Stimulated activated naive CD8-positive, alpha-beta T cell treated with anti-CD3 and anti-CD28 coated beads, Interleukin-15, amount 100 ng/mL, for 72 hours (primary cell): Measurements from ENCODE around the gene SLC2A13.
A peak's percentile ranks its signal among the peaks of the same experiment; 100 is the strongest.
"Not testable (repeated sequence)": the region's sequence is repeated elsewhere in the genome, so short reads cannot be mapped to it uniquely, and the experiment has no call there.

Source experiments
- ATAC-seq: fragments of 150-1000 bp; cut with Tn5 transposase; 2 replicates; pipeline ENCODE4 v1.10.0; 2021; ENCODE audit warnings: mild to moderate bottlenecking, moderate library complexity
- DNase-seq, 2 donors: peaks; one replicate each; pipeline ENCODE4 v3.0.0; 2021 to 2022
- H3K27ac Mint-ChIP-seq, 2 donors: one replicate each; pipeline ENCODE4 v1.8.0; 2022; ENCODE audit warnings: mild to moderate bottlenecking in 2 of 2, mixed read lengths in 2 of 2, moderate library complexity in 2 of 2
- H3K27me3 Mint-ChIP-seq: one replicate; pipeline ENCODE4 v1.8.0; 2022; ENCODE audit warnings: mixed read lengths
- H3K4me1 Mint-ChIP-seq: one replicate; pipeline ENCODE4 v1.8.0; 2022; ENCODE audit warnings: mild to moderate bottlenecking, mixed read lengths
- H3K4me3 Mint-ChIP-seq, 2 donors: one replicate each; pipeline ENCODE4 v1.8.0; 2022; ENCODE audit warnings: mild to moderate bottlenecking in 2 of 2, mixed read lengths in 2 of 2, moderate library complexity in 1 of 2
- H3K9me3 Mint-ChIP-seq, 2 donors: one replicate each; pipeline ENCODE4 v1.8.0; 2022; ENCODE audit warnings: mixed read lengths in 2 of 2

Gene SLC2A13

DNA sequence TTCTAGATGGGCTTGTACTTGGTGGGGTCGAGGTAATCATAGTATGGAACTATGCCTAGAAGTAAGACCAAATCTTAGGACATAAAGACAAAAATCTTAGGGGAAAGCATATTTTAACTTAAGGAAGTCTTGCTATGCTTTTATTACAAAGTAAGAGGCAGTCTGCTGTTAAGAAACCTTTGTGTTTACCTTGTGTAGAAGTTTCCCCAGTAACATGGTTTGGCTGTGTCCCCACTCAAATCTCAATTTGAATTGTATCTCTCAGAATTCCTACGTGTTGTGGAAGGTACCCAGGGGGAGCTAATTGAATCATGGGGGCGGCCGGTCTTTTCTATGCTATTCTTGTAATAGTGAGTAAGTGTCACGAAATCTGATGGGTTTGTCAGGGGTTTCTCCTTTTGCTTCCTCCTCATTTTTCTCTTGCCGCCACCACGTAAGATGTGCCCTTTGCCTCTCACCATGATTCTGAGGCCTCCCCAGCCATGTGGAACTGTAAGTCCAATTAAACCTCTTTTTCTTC is 323.8 kb downstream of the SLC2A13 start:
- Mint-ChIP-seq H3K27ac (no peak overlapping the region), H3K27me3 (no peaks in the 10 kb centered on the region), H3K4me3 (no peak overlapping the region), H3K9me3 (no peaks in the 10 kb centered on the region), H3K4me1 (no peaks in the 10 kb centered on the region)
- DNase-seq (no peak), ATAC-seq (no peak)

DNA sequence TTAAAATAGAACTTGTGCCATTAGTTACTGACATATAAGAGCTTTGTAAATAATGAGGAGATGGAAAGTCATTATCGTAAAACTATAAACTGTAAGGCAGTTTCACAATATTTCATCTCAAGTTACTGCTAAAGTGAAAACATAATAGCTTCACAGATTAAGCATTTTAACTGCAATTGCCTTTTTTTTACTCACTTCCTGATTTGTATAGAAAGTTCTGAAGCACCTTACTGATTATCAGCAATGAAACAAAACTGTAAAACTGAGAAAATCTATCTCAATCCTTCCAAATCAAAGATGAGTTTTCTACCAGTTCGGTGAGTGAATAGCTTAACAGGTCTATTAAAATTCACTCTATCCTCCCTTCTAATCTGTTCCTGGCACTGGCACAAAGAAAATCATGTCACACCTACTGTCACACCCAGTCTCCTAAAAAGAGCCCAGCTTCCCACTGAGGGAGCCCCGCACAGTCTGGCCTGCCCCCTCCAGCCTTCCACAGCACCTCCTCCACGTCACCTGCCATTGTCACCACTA is 324.9 kb downstream of the SLC2A13 start:
- Mint-ChIP-seq H3K4me3 (no peak overlapping the region), H3K27ac (no peak overlapping the region), H3K9me3 (no peaks in the 10 kb centered on the region), H3K27me3 (no peaks in the 10 kb centered on the region), H3K4me1 (no peaks in the 10 kb centered on the region)
- DNase-seq: no peak
- no peak for ATAC-seq

DNA sequence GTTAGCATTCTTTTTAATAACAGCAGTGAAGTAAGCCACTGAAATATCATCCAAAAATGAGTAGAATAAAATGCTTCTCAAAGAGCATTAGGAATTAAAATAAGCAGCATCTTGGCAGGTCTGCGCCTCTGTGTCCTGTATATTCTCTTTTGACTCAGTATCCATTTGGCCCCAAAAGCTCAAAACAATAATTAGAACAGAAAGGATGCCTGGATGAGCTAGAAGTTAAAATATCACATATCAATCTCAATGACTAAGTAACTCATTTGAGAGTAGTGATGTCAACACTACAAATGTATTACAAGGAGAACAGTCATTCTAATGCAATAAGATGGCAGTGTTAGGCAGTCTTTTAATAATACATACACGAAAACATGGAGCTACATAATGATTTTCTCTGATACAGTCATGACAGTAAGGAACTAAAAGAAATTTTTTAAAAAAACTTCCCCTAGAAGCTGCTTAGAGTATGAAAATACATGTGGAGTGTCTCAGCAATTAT is 325.4 kb downstream of the SLC2A13 start:
- Mint-ChIP-seq H3K27ac (no peak overlapping the region), H3K9me3 (no peaks in the 10 kb centered on the region), H3K4me3 (no peak overlapping the region), H3K4me1 (no peaks in the 10 kb centered on the region), H3K27me3 (no peaks in the 10 kb centered on the region)
- ATAC-seq (no peak), DNase-seq (no peak)

DNA sequence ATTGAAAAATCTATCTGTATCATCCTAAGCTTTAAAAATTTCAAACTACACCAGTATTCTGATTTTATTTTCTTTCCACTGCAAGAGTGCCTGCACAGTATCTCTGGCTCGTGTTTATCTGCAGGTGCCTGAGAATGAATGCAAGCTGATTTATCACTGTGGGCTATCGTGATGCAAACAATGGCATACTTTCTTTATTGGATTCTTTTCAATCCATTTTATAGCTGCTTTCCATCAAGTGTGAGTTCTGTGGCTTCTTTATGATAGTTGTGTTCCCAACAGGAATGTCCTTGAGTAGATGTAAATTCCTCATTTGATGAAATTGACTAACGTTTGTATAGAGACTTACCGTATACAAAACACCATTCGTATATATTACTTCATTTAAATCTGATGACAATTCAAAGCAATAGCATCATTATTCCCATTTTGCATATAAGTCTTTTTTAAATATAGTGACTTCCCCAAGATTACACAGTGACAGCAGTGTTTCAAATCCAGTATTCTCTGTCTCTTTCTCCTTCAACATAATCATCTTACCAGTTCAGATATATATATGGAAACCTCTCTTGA is 326.0 kb downstream of the SLC2A13 start:
- Mint-ChIP-seq H3K27me3 (no peaks in the 10 kb centered on the region), H3K4me1 (no peaks in the 10 kb centered on the region), H3K9me3 (no peaks in the 10 kb centered on the region), H3K27ac (no peak overlapping the region), H3K4me3 (no peak overlapping the region)
- DNase-seq (no peak), ATAC-seq (no peak)

DNA sequence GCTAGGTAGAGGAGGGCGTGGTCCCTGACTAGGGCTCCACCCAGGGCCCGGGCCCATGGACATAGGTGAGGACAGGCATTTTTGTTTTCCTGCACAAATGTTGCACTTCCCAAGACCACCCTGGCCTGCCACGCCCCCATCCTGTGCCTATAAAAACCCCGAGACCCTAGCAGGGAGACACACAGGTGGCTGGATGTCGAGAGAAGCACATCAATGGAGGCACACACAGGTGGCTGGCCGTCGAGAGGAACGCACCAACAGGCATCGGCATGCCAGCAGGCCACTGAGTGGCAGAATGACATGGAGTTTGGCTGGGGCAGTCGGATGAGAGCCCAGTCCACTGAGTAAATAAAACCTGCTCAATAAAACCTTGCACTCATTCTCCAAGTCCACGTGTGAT is 328.4 kb downstream of the SLC2A13 start:
- H3K4me3 Mint-ChIP-seq: no peak overlapping the region
- DNase-seq: no peak
- H3K4me1 Mint-ChIP-seq: no peaks in the 10 kb centered on the region
- no peaks in the 10 kb centered on the region for H3K27me3 Mint-ChIP-seq
- no peak overlapping the region for H3K27ac Mint-ChIP-seq
- no peaks in the 10 kb centered on the region for H3K9me3 Mint-ChIP-seq
- no peak for ATAC-seq

DNA sequence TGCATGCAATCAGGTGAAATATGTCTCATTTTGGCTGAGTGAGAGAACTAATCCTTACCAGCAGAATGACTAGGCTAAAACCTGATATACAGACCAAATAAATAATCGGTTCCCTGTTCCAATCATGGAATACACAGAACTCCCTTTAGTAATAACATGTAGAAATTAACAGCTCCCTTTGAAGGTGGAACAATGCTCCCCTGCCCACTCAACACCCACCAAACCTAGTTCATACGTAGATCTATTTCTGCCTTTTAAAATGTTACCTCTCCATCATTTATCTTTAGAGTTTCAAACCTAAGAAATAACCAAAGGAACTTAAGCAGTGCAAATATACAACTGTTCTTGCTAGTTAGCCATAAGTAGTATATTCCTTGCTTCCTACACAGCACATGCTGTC is 332.6 kb downstream of the SLC2A13 start:
- DNase-seq (no peak), ATAC-seq (no peak)
- Mint-ChIP-seq H3K27ac (no peak overlapping the region), H3K9me3 (no peaks in the 10 kb centered on the region), H3K4me3 (no peak overlapping the region), H3K27me3 (no peaks in the 10 kb centered on the region), H3K4me1 (no peaks in the 10 kb centered on the region)

DNA sequence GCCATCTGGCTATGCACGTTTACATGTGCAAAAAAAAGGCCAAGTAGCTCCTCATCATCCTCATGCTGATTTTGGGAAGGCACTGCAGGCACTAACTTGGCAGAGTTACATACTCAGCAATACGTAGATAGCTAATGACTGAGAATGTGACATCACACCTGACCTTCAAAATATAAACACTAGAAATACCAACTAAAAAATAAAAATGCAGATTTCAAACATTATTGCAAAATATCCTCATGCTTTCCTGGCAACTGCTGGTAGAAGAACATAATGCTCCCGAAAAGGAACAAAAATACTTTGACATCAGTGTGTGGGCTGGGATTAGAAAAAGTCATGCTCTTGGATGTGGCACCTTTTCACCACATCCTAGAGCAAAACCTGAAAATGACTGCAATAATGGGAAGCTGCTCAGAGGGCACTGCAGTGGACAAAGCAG is 333.0 kb downstream of the SLC2A13 start:
- H3K27me3 Mint-ChIP-seq: no peaks in the 10 kb centered on the region
- DNase-seq: no peak
- no peak for ATAC-seq
- H3K27ac Mint-ChIP-seq: no peak overlapping the region
- no peaks in the 10 kb centered on the region for H3K4me1 Mint-ChIP-seq
- no peaks in the 10 kb centered on the region for H3K9me3 Mint-ChIP-seq
- H3K4me3 Mint-ChIP-seq: no peak overlapping the region

DNA sequence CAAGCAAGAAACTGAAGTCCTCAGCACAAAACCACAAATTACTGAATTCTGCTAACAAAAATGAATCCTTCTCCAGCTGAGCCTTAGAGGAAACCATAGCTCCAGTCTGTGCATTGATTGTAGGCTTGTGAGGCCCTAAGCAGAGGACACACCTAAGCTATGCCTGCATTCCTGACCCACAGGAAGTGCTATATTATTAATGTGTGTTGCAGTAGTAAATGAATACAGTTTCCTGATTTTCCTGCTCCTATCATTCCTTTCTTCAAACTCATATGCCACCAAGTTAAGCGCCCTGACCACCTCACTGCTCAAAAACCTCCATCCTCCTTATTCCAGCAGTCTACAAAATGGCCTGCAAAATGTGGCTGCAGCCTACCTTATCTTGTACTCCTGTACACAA is 334.4 kb downstream of the SLC2A13 start:
- no peak for DNase-seq
- no peaks in the 10 kb centered on the region for H3K27me3 Mint-ChIP-seq
- H3K4me3 Mint-ChIP-seq: no peak overlapping the region
- H3K27ac Mint-ChIP-seq: no peak overlapping the region
- H3K4me1 Mint-ChIP-seq: no peaks in the 10 kb centered on the region
- ATAC-seq: no peak
- no peaks in the 10 kb centered on the region for H3K9me3 Mint-ChIP-seq

DNA sequence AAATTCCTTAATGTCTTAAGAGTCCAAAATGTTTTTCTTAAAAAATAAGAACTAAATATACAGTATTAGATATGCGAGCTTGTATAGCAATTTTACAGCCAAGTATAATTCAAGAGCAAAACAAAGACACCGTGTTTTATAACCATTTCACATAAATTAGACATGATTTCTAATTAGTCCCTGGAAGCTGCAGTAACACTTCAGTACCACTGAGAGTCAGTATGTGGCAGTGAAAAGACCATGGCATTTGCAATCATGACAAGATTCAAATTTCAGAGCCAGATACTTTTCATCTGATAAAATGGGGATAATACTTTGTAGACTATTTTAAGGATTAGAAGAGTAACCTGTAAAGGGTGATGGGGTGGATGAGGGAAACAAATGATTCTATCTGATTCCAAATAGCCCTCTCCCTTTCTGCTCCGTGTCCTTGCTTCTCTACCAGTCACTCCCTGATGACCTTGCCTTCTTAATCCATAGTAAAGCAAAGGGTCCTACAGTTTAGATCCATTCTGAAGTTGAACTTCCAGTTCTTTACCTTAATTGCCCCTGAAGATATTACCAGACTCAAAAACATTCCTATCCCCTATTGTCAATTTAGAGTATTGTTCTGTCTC is 340.8 kb downstream of the SLC2A13 start:
- peak; percentile 59 for ATAC-seq
- no peaks in the 10 kb centered on the region for H3K27me3 Mint-ChIP-seq
- H3K4me1 Mint-ChIP-seq: no peaks in the 10 kb centered on the region
- H3K9me3 Mint-ChIP-seq: no peaks in the 10 kb centered on the region
- no peak overlapping the region for H3K4me3 Mint-ChIP-seq
- DNase-seq: no peak
- H3K27ac Mint-ChIP-seq: no peak overlapping the region

DNA sequence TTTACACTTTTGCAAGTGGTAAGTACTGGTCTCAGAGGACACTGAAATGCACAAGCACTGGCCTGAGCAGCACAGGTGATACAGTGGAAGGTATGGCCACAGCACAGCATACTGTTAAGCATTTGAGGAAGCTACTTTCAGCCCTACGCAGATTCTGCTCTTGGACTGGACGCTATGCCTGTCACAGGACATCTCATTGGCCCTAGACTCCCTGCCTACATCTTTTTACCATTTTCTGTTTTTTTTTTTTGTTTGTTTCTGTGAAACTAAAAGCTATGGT is 342.1 kb downstream of the SLC2A13 start:
- ATAC-seq: no peak
- Mint-ChIP-seq H3K27ac (no peak overlapping the region), H3K4me3 (no peak overlapping the region), H3K27me3 (no peaks in the 10 kb centered on the region), H3K9me3 (no peaks in the 10 kb centered on the region), H3K4me1 (no peaks in the 10 kb centered on the region)
- DNase-seq: no peak

DNA sequence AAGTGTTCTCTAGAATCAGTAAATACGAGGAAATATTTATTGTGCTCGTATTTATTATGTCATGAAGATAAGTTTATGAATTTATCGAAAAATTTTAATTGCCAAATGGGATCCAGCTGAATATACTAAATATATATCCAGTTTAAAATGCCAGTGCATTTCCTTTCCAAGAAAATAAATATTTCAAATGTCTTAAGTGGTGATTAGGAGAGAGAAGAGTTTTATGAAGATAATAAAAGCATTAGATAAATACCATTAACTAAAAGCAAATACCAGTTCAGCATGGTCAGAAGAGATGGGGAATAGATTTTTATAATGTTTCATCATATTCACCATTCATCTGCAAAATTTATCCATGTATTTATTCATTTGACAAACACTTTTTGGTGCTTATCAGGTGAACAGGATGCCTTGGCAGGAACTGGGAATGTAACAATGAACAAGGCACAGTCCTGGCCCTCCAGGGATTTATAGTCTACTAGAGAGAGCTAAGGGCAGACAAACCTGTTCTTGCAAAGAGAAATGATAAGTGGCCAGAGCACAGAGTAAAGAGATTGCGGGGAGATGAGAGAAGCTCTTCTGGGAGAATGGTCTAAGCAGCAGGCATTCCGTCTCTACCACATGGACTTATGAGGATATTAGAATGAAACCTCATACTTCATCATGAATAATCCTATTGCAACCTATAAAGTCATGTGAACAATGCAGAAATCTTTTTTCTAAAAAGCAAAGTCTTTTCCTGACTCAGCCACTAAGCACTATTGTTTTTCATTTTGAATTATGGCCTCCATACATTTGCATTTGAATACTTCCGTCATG is 342.6 kb downstream of the SLC2A13 start:
- Mint-ChIP-seq H3K9me3 (no peaks in the 10 kb centered on the region), H3K4me1 (no peaks in the 10 kb centered on the region), H3K4me3 (no peak overlapping the region), H3K27me3 (no peaks in the 10 kb centered on the region), H3K27ac (no peak overlapping the region)
- DNase-seq (no peak), ATAC-seq (no peak)

DNA sequence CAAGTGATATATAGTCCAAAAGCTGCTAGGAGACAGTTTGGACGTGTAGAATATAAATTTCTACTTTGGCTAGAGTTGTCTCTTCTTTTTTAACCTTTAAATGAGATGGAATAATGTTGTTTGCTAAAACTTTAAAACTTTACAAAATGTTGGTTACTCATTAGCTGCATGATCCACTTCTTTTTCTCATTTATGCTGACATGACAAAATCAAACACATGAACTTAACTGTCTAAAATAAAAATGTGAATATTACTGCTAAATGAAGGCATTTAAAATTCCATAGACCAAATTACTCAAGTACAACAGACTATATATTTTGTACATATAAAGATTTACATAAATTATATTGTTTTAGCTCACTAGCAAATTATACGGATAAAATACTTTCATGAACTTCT is 350.4 kb downstream of the SLC2A13 start:
- Mint-ChIP-seq H3K4me1 (no peaks in the 10 kb centered on the region), H3K4me3 (no peak overlapping the region), H3K27ac (no peak overlapping the region), H3K9me3 (no peaks in the 10 kb centered on the region), H3K27me3 (no peaks in the 10 kb centered on the region)
- DNase-seq (no peak), ATAC-seq (no peak)

DNA sequence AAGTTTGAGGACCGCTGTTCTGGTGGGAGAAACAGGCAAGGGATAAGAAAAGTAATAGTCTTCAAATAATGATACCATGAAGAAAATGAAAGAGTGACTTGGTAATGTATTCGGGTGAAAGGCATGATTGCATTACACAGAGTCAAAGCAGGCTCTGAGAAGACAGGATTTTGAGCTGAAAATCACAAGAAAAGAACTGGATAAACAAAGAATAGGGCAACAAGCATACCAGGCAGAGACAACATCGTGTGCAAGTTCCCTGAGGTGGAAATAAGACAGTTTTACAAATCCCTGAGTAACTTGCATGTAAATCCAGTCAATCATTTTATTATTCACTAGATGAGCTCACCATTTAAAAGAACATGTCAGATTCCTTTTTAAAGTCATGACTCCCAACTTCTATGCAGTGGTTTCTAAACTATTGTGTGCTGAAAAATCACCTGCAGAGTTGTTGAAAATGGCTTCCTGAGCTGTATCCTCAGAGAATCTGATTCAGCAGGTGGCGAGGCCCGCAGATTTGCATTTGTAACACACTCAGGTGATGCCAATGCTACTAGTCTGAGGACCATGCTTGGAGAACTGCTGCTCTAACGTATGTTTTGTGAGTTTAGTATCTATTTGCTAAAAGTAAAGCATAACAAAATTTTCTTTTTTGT is 353.3 kb downstream of the SLC2A13 start:
- Mint-ChIP-seq H3K9me3 (peaks cover 0 to 11% of the 10 kb centered on the region in 2 donors), H3K4me1 (no peaks in the 10 kb centered on the region), H3K27ac (no peak overlapping the region), H3K4me3 (no peak overlapping the region), H3K27me3 (no peaks in the 10 kb centered on the region)
- ATAC-seq (no peak), DNase-seq (no peak)

DNA sequence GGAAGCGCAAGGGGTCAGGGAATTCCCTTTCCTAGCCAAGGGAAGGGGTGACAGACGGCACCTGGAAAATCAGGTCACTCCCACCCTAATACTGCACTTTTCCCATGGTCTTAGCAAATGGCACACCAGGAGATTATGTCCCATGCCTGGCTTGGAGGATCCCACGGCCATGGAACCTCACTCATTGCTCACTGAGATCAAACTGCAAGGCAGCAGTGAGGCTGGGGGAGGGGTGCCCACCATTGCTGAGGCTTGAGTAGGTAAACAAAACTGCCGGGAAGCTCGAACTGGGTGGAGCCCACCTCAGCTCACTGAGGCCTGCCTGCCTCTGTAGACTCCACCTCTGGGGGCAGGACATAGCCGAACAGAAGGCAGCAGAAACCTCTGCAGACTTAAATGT is 359.7 kb downstream of the SLC2A13 start:
- H3K4me3 Mint-ChIP-seq, H3K27ac Mint-ChIP-seq, ATAC-seq, DNase-seq, H3K4me1 Mint-ChIP-seq, H3K27me3 Mint-ChIP-seq: not testable (repeated sequence)
- H3K9me3 Mint-ChIP-seq: peaks cover 14 to 32% of the 10 kb centered on the region in 2 donors

DNA sequence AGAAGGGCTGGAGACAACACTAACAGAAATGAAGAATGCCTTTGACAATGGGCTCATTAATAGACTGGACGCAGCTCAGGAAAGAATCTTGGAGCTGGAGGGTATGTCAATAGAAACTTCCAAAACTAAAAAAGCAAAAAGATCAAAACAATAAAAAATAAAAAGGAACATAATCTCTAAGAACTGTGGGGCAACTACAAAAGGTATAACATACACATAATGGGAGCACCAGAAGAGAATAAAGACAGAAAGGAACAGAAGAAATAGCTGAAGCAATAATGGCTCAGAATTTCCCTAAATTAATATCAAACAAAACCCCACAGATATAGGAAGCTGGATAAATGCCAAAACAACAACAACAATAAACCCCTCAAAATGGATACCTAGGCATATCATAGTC is 362.2 kb downstream of the SLC2A13 start:
- DNase-seq: no peak
- H3K27me3 Mint-ChIP-seq: no peaks in the 10 kb centered on the region
- no peak for ATAC-seq
- no peak overlapping the region for H3K27ac Mint-ChIP-seq
- no peaks in the 10 kb centered on the region for H3K4me1 Mint-ChIP-seq
- peaks cover 14 to 26% of the 10 kb centered on the region in 2 donors for H3K9me3 Mint-ChIP-seq
- H3K4me3 Mint-ChIP-seq: no peak overlapping the region

DNA sequence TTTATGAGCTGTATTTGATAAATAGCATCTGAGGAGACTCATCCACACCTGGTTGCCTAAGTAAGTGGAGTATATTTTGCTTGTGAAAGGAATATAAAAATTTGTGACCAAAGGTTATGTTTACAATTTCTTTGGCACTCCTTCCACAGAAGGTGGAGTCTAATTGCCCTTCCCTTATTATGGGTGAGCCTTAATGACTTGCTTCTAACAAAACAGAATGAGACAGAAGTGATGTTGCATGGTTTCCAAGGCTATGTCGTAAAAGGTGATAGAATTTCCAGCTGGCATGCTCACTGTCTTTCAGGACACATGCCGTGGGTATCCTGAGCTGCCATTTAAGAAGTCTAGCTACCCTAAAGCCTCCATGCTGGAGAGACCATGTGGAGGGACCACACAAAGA is 369.5 kb downstream of the SLC2A13 start:
- Mint-ChIP-seq H3K27me3 (no peaks in the 10 kb centered on the region), H3K27ac (no peak overlapping the region), H3K9me3 (peaks cover 15 to 30% of the 10 kb centered on the region in 2 donors), H3K4me3 (no peak overlapping the region), H3K4me1 (no peaks in the 10 kb centered on the region)
- ATAC-seq (no peak), DNase-seq (no peak)
